Measurements from ENCODE around the gene SYNRG. TPM values are rescaled to one million over a fixed set of nuclear protein-coding genes. Genes with fewer than 3 reads are reported as not detected.
"Not testable (repeated sequence)": the region's sequence is repeated elsewhere in the genome, so short reads cannot be mapped to it uniquely, and the experiment has no call there.

SYNRG gene
- total RNA-seq, 1 experiment from 2014 or later, result 7.7 TPM

DNA sequence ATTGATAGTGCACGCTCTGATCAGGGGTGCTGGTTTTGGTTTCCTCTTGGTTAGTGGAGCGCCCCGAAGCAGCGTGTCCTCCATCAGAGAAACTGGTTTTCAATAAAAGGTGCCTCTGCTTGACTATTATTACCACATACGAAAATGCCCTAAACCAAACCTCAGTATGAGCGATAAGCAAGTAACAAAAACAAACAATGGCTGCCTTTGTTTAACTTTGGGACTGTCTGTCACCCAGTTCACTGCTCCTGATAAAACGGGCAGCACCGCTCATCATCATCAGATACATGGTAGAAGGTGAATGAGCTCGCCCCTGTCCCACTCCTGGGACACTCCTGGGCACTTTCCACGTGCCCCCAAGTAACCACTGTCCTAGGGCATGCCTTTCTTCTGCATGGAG is 95.5 kb downstream of the SYNRG start:
- H3K27me3 ChIP-seq (ENCODE audit: control insufficient read depth, insufficient read depth, low read length), result no peaks in the 10 kb centered on the region
- H3K4me3 ChIP-seq (ENCODE audit: insufficient read depth, low read depth, low read length), result no peak overlapping the region
- no peak for DNase-seq
- peaks cover 4% of the 10 kb centered on the region for H3K36me3 ChIP-seq (replicated peaks; ENCODE audit: control insufficient read depth, insufficient read depth, low read length)

DNA sequence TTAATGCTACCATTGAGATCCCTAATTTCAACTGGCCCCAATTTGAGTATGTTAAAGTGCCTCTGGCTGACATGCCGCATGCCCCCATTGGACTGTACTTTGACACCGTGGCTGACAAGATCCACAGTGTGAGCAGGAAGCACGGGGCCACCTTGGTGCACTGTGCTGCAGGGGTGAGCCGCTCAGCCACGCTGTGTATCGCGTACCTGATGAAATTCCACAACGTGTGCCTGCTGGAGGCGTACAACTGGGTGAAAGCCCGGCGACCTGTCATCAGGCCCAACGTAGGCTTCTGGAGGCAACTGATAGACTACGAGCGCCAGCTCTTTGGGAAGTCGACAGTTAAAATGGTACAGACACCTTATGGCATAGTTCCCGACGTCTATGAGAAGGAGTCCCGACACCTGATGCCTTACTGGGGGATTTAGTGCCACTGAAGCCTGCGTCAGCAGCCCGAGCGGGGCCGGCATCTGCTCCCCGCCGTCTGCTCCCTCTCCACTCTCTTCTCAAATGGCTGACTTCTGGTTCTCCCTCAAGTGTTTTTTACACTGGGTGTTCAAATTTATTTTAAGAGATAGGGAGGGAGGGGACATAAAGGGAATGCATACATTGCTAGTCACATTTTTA is 96.7 kb downstream of the SYNRG start:
- no peak overlapping the region for H3K4me3 ChIP-seq (ENCODE audit: insufficient read depth, low read depth, low read length)

DNA sequence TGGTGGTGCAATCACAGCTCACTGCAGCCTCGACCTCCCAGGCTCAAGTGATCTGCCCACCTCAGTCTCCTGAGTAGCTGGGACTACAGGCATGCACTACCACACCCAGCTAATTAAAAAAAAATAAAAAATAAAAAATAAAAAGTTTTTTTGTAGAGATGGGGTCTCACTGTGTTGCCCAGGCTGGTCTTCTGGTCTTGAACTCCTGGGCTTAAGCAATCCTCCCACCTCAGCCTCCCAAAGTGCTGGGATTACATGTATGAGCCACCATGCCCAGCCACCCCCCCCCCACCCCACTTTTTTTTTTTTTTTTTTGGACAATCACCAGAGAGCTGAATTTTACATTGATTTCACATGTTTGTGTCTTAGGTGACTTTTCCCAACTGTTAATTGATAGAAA is 97.6 kb downstream of the SYNRG start:
- H3K36me3 ChIP-seq (replicated peaks; ENCODE audit: control insufficient read depth, insufficient read depth, low read length); H3K4me3 ChIP-seq (ENCODE audit: insufficient read depth, low read depth, low read length); DNase-seq; H3K27me3 ChIP-seq (ENCODE audit: control insufficient read depth, insufficient read depth, low read length): not testable (repeated sequence)

More for the DNA sequence above, 96.7 kb downstream of the SYNRG start:
- no peak for DNase-seq
- no peaks in the 10 kb centered on the region for H3K27me3 ChIP-seq (ENCODE audit: control insufficient read depth, insufficient read depth, low read length)
- H3K36me3 ChIP-seq (replicated peaks; ENCODE audit: control insufficient read depth, insufficient read depth, low read length), result peaks cover 3% of the 10 kb centered on the region

DNA sequence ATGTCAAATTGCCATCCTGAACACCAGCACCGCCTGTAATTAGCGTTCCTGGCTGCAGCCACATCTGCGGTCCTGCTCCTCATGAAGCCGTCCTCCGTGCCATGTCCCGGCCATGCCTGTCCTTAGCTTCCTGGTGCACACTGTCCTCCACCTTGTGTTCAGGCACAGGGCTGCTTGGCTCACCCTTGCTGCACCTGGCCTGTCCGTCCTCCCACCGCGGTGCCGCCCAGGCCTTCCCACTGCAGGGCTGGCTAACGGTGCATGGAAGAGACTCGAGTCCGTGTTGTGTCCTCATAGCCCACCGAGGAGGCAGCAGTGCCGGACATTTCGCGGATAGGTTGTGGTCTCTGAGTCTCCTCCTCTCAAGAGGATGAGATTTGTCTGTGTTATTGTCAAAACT is 99.2 kb downstream of the SYNRG start:
- no peak for DNase-seq
- H3K36me3 ChIP-seq (replicated peaks; ENCODE audit: control insufficient read depth, insufficient read depth, low read length), result peaks cover 3% of the 10 kb centered on the region
- H3K4me3 ChIP-seq (ENCODE audit: insufficient read depth, low read depth, low read length), result no peak overlapping the region
- H3K27me3 ChIP-seq (ENCODE audit: control insufficient read depth, insufficient read depth, low read length), result no peaks in the 10 kb centered on the region

DNA sequence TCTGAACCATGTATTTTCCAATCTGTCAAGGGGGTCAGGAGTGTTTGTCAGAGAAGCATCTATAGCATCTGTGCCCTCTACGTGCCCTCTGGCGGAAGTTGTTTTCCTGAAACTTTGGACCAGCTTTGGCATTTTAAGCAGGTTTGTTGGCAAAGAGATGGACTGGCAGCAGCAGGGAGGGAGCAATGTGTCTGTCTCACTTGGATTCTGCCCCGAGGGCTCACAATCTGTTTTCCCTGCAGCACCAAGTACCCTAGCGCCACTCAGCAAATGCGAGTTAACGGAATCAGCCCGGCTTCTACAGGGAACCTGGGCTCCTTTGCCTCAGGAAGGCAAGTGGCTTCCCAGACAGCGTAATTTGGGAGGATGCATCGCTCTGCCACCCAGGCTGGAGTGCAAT is 102.1 kb downstream of the SYNRG start:
- no peak for DNase-seq
- Histone ChIP-seq H3K27me3 (ENCODE audit: control insufficient read depth, insufficient read depth, low read length) (no peaks in the 10 kb centered on the region), H3K4me3 (ENCODE audit: insufficient read depth, low read depth, low read length) (no peak overlapping the region), H3K36me3 (replicated peaks; ENCODE audit: control insufficient read depth, insufficient read depth, low read length) (no peaks in the 10 kb centered on the region; the same call in 1 of the 2 replicates)

DNA sequence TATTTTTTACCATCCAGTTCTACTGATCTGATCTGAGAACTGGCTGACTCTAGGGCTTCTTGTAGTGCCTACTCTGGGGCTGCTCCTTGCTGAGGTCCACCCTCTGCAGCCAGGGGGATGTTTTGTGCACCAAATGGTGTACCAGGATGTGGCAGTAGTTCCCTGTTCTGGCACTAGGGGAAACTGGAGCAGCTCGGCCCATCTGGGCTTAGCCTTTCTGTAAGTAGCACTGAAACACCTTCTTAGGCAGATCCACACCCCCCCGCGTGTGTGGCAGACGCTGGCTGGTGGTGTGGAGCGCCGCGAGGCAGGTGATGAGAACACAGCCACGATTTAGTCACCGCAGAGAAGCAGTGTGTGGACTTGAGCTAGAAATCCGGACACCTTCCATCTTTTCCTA is 102.5 kb downstream of the SYNRG start:
- H3K36me3 ChIP-seq (replicated peaks; ENCODE audit: control insufficient read depth, insufficient read depth, low read length), result no peaks in the 10 kb centered on the region; the same call in 1 of the 2 replicates
- H3K27me3 ChIP-seq (ENCODE audit: control insufficient read depth, insufficient read depth, low read length), result no peaks in the 10 kb centered on the region
- peak; percentile 83 for DNase-seq
- H3K4me3 ChIP-seq (ENCODE audit: insufficient read depth, low read depth, low read length), result no peak overlapping the region

DNA sequence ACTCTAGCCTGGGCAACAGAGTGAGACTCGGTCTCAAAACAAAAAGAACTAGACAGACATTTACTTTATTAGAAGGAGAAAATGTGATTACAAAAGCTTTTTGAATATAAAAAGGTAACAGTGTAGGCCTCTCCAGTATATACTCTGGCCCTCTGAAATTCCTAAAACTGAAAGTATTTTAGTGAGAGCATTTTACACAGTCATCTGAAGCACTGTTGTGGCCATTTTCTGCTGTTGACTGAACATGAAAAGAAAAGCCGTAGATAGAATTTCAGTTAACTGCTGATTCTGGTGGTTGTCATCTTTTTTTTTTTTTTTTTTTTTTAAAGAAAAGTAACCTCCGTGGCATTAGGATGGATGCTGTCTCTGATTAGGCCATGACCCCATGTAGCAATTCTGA is 103.9 kb downstream of the SYNRG start:
- Histone ChIP-seq H3K27me3 (ENCODE audit: control insufficient read depth, insufficient read depth, low read length) (no peaks in the 10 kb centered on the region), H3K4me3 (ENCODE audit: insufficient read depth, low read depth, low read length) (no peak overlapping the region), H3K36me3 (replicated peaks; ENCODE audit: control insufficient read depth, insufficient read depth, low read length) (no peaks in the 10 kb centered on the region)
- no peak for DNase-seq

DNA sequence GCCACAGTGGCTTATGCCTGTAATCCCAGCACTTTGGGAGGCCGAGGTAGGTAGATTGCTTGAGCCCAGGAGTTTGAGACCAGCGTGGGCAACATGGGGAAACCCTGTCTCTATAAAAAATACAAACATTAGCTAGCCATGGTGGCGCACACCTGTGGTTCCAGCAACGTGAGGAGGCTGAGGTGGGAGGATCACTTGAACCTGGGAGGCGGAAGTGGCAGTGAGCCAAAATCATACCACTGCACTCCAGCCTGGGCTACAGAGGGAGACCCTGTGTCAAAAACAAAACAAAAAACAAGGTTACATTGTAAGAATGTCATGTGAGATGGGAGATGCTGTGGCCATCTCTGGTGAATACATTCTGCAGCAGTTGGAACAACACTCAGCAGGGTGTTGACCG is 106.1 kb downstream of the SYNRG start:
- no peaks in the 10 kb centered on the region for H3K36me3 ChIP-seq (replicated peaks; ENCODE audit: control insufficient read depth, insufficient read depth, low read length)
- no peak for DNase-seq
- no peak overlapping the region for H3K4me3 ChIP-seq (ENCODE audit: insufficient read depth, low read depth, low read length)
- H3K27me3 ChIP-seq (ENCODE audit: control insufficient read depth, insufficient read depth, low read length), result no peaks in the 10 kb centered on the region

DNA sequence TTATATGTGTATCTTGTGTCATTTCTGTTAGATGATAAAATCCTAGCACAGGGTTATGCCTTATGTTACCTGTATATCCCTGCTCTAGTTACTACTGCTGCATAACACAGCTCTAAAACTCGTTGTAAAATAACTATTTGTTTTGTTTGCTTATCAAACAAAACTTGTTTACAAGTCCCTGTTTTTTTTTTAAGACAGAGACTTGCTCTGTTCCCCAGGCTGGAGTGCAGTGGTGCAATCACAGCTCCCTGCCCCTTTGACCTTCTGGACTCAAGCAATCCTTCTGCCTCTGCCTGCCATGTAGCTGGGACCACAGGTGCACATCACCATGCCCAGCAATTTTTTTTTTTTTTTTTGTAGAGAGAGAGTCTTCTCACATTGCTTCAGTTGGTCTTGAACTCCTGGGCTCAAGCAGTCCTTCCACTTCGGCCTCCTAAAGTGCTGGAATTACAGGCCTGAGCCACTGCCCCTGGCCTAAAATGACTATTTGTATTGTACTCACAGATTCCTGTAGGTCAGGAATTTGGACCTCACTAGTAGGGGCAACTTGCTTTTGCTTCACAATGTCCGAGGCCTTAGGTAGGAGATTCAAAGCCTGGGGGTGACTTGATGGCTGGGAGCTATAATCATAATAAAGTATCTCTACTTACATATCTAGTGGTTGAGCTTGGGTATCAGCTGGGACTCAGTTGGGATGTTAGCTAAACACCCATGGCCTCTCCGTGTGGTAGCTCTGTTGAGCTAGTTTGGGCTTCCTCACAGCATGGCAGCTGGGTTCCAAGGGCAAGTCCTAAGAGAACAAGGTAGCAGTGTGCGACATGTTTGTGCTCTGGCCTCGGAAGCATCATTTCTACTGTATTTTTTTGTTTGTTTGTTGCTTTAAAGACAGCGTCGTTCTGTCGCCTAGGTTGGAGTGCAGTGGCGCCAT is 106.9 kb downstream of the SYNRG start:
- DNase-seq, result no peak
- no peak overlapping the region for H3K4me3 ChIP-seq (ENCODE audit: insufficient read depth, low read depth, low read length)
- H3K27me3 ChIP-seq (ENCODE audit: control insufficient read depth, insufficient read depth, low read length), result no peaks in the 10 kb centered on the region
- H3K36me3 ChIP-seq (replicated peaks; ENCODE audit: control insufficient read depth, insufficient read depth, low read length), result no peaks in the 10 kb centered on the region

DNA sequence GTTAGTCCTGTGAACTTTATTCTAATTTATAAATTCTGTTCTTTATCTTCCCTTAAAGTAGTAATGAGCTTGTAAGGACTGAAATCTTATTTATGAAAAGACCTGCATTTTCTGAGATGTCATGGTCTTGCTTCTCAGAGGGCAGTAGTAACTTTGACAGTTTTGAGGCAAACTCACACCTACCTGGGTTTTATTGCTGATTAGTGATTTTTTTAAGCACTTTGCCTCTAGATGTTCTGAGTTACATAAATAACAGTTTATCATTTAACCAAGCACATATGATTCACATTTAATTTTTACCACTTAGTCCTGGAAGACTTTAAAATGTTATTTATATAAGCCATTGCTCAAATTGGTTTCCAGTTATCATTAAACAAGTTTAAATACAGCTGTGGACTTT is 108.8 kb downstream of the SYNRG start:
- Histone ChIP-seq H3K27me3 (ENCODE audit: control insufficient read depth, insufficient read depth, low read length) (no peaks in the 10 kb centered on the region), H3K4me3 (ENCODE audit: insufficient read depth, low read depth, low read length) (no peak overlapping the region), H3K36me3 (replicated peaks; ENCODE audit: control insufficient read depth, insufficient read depth, low read length) (no peaks in the 10 kb centered on the region)
- DNase-seq, result no peak

DNA sequence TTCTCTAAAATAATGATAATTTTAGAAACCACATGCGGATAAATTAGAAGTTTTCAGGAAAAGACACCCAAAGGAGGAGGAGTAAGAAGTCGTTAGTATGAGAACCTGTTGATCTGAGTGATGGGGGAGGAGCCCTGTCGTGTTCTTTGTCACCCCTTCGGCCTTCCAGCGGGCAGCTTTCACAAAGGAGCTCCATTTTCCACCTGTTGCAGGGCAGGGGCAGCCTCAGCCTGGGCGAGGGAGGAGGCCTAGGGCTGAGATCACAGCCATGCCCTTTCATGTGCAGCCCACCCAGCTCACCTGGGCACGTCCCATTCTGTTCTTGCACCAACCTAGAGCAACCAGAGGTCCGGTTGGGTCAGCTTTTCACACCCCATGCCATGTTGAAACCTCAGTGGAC is 114.2 kb downstream of the SYNRG start:
- DNase-seq, result peak; percentile 76
- Histone ChIP-seq H3K27me3 (ENCODE audit: control insufficient read depth, insufficient read depth, low read length) (no peaks in the 10 kb centered on the region), H3K36me3 (replicated peaks; ENCODE audit: control insufficient read depth, insufficient read depth, low read length) (no peaks in the 10 kb centered on the region), H3K4me3 (ENCODE audit: insufficient read depth, low read depth, low read length) (no peak overlapping the region)

DNA sequence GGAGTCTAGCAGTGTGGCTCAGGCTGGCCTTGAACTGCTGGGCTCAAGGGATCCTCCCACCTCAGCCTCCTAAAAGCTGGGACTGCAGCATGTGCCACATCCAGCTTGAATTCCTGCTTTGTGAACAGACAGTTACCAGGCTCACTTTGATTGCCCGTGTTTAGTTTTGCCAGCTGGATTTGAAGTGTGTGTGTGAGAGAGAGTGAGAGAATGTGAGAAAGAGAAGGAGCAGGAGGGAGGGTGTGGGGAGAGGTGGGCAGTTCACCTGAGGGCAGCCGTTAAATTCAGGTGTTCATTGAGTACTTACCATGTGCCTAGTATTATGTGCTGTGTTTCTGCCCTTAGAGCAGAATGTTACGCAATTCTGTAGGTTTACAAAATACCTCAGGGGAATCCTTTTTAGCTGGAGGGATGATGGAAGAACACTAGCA is 114.8 kb downstream of the SYNRG start:
- Histone ChIP-seq H3K27me3 (ENCODE audit: control insufficient read depth, insufficient read depth, low read length) (no peaks in the 10 kb centered on the region), H3K36me3 (replicated peaks; ENCODE audit: control insufficient read depth, insufficient read depth, low read length) (no peaks in the 10 kb centered on the region), H3K4me3 (ENCODE audit: insufficient read depth, low read depth, low read length) (no peak overlapping the region)
- no peak for DNase-seq

DNA sequence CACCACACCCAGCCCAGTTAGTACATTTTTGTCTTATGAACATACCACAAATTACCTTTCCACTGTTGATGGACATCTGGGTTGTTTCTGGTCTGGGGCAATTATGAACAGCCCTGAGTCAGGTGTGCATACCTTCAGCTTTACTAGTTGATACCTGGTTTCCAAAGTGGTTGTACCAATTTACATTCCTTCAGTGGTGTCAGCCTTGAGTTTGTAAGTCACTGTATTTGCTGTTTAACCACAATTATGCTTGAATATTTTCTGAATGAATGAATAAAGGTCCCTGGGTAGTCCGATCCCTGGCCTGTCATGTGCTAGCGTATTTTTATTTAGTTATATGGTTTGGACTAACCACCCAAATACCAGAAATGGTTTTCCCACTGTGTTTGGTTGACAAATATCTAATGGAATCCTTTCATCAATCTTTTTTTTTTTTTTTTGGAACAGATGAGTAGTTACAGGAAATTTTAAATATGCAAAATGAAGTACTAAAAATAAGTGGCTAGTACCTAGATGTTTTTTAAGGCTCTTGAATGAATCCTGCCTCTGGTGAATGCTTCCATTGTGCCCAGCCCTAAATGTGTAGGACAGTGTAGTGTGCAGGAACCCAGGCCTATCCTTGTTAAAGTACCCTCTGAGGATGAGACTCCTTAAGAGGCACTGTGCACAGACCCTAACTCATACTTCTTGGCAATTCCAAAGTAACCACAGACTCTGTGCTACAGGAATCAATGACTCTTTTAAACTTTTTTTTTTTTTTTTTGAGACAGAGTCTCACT is 115.8 kb downstream of the SYNRG start:
- H3K4me3 ChIP-seq (ENCODE audit: insufficient read depth, low read depth, low read length), result no peak overlapping the region
- H3K36me3 ChIP-seq (replicated peaks; ENCODE audit: control insufficient read depth, insufficient read depth, low read length), result no peaks in the 10 kb centered on the region
- H3K27me3 ChIP-seq (ENCODE audit: control insufficient read depth, insufficient read depth, low read length), result peaks cover 2% of the 10 kb centered on the region; the same call in 1 of the 2 replicates
- no peak for DNase-seq

DNA sequence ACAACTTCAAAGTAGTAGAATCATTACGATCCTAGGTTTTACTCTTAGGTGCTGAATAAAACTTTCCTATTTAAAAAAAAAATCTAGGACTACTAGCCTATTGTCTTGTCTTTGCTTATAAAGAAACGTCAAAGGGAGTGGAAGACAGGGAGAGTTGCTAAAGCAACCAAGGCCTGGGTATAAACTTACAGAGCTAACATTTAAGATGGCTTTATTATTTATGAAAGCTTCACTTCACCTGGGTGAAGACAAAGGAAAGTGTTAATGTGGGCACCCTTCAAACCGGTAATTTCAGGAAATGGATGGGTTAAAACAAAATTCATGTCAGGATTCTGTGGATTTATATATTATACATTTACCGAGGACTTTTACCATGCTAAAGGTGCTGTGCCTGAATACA is 117.1 kb downstream of the SYNRG start:
- no peak for DNase-seq
- Histone ChIP-seq H3K36me3 (replicated peaks; ENCODE audit: control insufficient read depth, insufficient read depth, low read length) (no peaks in the 10 kb centered on the region), H3K4me3 (ENCODE audit: insufficient read depth, low read depth, low read length) (no peak overlapping the region), H3K27me3 (ENCODE audit: control insufficient read depth, insufficient read depth, low read length) (peaks cover 3% of the 10 kb centered on the region; the same call in 1 of the 2 replicates)

All from H7 (cell line).